ENCODE results near the gene DUSP15.
"Not testable (repeated sequence)": the region's sequence is repeated elsewhere in the genome, so short reads cannot be mapped to it uniquely, and the experiment has no call there.

DUSP15 gene

GRCh38 chr20:31839782-31840487 lies 30.4 kb downstream of the DUSP15 start:
- no peak for DNase-seq (ENCODE audit: low read depth in 2 of 2)

- no peak for DNase-seq (ENCODE audit: low read depth in 2 of 2)
Observed at GRCh38 chr20:31838646-31839292, 31.6 kb downstream of the DUSP15 start.

- no peak for DNase-seq (ENCODE audit: low read depth in 2 of 2)
Observed at GRCh38 chr20:31837896-31838397, 32.4 kb downstream of the DUSP15 start.

- DNase-seq (ENCODE audit: low read depth in 2 of 2): no peak
Observed at GRCh38 chr20:31836853-31837608, 33.3 kb downstream of the DUSP15 start.

- DNase-seq (ENCODE audit: low read depth in 2 of 2): no peak
Observed at GRCh38 chr20:31835977-31836852, 34.1 kb downstream of the DUSP15 start.

- no peak for DNase-seq (ENCODE audit: low read depth in 2 of 2)
Observed at GRCh38 chr20:31835554-31835953, 34.8 kb downstream of the DUSP15 start.

GRCh38 chr20:31833931-31834521 lies 36.3 kb downstream of the DUSP15 start:
- no peak for DNase-seq (ENCODE audit: low read depth in 2 of 2)

- DNase-seq (ENCODE audit: low read depth in 2 of 2): peak; percentile 12 to 46
Observed at GRCh38 chr20:31833130-31833930, 37.0 kb downstream of the DUSP15 start.

- no peak for DNase-seq (ENCODE audit: low read depth in 2 of 2)
Observed at GRCh38 chr20:31831771-31832306, 38.5 kb downstream of the DUSP15 start.

- DNase-seq (ENCODE audit: low read depth in 2 of 2): no peak
Observed at GRCh38 chr20:31831211-31831610, 39.1 kb downstream of the DUSP15 start.

GRCh38 chr20:31830406-31830981 lies 39.8 kb downstream of the DUSP15 start:
- DNase-seq (ENCODE audit: low read depth in 2 of 2): no peak

GRCh38 chr20:31829731-31830130 lies 40.6 kb downstream of the DUSP15 start:
- no peak for DNase-seq (ENCODE audit: low read depth in 2 of 2)

- not testable (repeated sequence) for DNase-seq (ENCODE audit: low read depth in 2 of 2)
Observed at GRCh38 chr20:31828016-31828415, 42.3 kb downstream of the DUSP15 start.

- DNase-seq (ENCODE audit: low read depth in 2 of 2): no peak
Observed at GRCh38 chr20:31827059-31827458, 43.3 kb downstream of the DUSP15 start.

- DNase-seq (ENCODE audit: low read depth in 2 of 2): no peak
Observed at GRCh38 chr20:31826074-31826473, 44.3 kb downstream of the DUSP15 start.

- DNase-seq (ENCODE audit: low read depth in 2 of 2): no peak
Observed at GRCh38 chr20:31824554-31825313, 45.6 kb downstream of the DUSP15 start.

GRCh38 chr20:31824125-31824485 lies 46.2 kb downstream of the DUSP15 start:
- DNase-seq (ENCODE audit: low read depth in 2 of 2): no peak

GRCh38 chr20:31823360-31824124 lies 46.8 kb downstream of the DUSP15 start:
- no peak for DNase-seq (ENCODE audit: low read depth in 2 of 2)

All from stimulated activated CD4-positive, alpha-beta T cell treated with anti-CD3 and anti-CD28 coated beads, Interleukin-1b, Interleukin-23, amount 100 ng/mL, for 1 hour (primary cell).